ENCODE measurements around the gene ABCC10.
A peak's percentile ranks its signal among the peaks of the same experiment; 100 is the strongest.
"Not testable (repeated sequence)": the region's sequence is repeated elsewhere in the genome, so short reads cannot be mapped to it uniquely, and the experiment has no call there.

Gene ABCC10

DNA sequence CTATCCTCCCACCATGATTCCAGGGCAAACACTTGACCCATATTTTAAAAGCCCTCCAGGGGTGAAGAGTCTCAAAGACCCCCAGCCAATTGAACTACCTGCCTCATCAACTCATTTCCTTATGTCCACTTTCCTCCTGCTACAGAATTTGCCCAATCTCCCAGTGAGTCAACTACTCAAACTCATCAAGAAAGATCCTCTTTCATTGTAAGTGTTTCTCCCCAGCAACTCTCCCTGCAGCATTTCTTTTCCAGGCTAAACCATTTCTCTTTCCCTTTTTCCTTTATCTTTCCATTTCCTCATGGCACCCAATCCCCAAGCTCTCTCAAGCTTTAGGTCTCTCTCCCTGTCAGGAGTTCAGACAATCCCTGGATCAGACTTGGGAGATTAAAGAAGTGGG is 26.5 kb downstream of the ABCC10 start:
- in situ Hi-C loops (cut with HindIII; ENCODE audit: low pct_unique_long_range_greater_than_20kb, low sequenced_read_pairs), result no loop called here
- DNase-seq (ENCODE audit: low read depth in 1 of 2, low spot score in 1 of 2), result no peak
- TF ChIP-seq JUND (IDR thresholded peaks at IDR 0.05; ENCODE audit: low read depth), result no peak

DNA sequence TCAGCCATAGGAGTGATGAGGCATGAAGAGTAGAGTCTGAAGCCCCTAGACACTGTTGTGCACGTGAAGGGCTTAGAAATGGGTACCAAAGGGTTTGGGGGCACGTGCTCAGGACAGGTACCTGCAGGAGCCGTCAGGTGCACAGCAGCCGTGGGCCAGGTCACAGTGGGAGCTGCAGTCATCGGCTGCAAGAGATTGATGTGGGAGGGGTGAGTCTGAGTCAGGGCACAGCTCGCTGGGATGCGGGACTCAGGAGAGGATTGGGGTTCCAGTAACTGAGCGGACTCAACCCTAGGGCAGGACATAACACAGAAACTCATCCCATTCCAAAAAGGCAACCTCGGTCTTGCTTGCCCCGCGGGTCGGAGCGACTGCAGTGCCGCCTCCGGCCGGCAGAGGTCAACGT is 27.0 kb downstream of the ABCC10 start:
- in situ Hi-C loops (cut with HindIII; ENCODE audit: low pct_unique_long_range_greater_than_20kb, low sequenced_read_pairs), result no loop called here
- no peak for TF ChIP-seq JUND (IDR thresholded peaks at IDR 0.05; ENCODE audit: low read depth)
- DNase-seq (ENCODE audit: low read depth in 1 of 2, low spot score in 1 of 2), result no peak

DNA sequence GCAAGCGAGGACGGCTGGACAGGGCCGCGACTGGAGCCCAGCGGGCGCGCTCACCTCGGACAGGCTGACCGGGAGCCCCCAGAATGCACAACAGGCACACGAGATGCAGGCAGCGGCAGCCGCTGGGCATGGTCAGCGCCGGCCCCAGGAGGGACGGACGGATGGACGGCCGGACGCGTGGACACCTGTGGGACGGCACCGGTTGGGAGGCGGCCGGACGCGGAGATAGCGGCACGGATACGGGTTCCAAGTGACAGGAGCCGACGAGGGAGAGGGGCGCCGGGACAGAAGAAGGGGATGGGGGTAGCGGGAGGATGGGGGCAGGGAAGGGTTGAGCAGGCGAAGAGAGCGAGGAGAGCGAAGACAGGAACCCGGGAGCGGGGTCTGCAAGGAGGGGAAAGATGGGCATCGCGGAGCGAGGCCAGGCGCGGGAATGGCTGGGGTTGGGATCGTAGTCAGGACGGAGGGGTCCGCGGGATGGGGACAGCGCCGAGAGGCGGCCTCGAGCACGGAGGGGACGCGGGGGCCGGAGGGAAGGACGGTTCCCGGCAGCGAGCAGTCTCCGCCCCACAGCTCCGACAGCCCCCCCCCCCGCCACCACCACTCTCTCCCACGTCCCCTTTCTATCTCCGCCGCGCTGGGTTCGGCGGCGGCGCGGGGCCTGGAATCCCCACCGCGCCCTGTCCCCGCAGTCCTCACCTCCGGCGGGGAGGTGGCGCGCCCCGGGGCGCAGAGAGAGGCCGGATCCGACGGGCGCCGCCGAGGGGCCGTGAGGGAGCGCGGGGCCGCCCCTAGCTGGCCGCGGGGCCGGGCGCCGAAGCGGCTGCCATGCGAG is 27.6 kb downstream of the ABCC10 start:
- no peak for TF ChIP-seq JUND (IDR thresholded peaks at IDR 0.05; ENCODE audit: low read depth)
- peak; percentile 77 to 80 for DNase-seq (ENCODE audit: low read depth in 1 of 2, low spot score in 1 of 2)
- in situ Hi-C loops (cut with HindIII; ENCODE audit: low pct_unique_long_range_greater_than_20kb, low sequenced_read_pairs), result no loop called here

DNA sequence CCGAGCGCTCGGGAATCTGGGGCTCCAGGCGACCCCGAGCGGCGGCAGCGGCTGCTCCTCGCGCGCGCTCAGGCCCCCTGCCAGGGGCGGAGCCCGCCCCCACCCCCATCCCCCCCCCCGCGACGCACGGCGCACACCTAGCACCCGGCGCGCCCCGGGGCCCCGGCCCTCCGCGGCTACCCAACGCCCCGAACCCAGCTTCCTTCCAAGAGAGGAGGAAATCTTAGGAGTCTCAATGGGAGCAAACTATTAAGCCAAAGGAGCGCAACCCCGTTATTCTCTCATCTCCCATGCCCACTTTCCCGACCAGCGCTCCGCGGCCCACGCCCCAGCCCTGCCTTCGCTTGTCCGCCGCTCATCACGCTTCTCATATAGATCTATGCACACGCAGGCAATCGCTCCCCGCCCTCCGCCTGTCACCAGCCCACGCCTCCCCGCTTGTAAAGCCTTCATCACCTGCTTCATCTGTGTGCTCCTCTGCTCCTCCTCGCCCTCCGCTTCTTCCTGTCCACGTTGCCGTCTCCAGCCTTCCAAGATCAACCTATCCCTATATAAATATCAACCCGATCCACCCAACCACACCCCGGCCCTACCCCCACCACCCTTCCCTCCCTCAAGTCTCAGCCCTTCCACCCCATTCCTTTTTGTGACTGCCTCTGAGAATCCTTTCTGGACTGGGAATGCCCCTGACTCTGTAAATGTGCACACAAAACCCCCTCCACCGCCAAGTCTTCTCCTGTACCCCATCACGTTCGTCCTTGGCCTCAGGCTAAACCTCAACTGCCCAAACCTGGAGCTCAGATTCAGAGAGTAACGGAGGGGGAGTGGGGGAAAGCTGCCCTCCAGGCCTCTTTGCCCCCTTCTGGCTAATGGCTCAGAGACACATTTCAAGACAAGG is 28.4 kb downstream of the ABCC10 start, which contains the start of gene DLK2:
DLK2 (minus strand) TSS at position 18 of the 898 bp plus-strand sequence. CDS start 723 bp downstream, outside the sequence.
- no peak for TF ChIP-seq JUND (IDR thresholded peaks at IDR 0.05; ENCODE audit: low read depth)
- in situ Hi-C loops (cut with HindIII; ENCODE audit: low pct_unique_long_range_greater_than_20kb, low sequenced_read_pairs), result no loop called here
- DNase-seq (ENCODE audit: low read depth in 1 of 2, low spot score in 1 of 2), result peak; percentile 44 to 50

DNA sequence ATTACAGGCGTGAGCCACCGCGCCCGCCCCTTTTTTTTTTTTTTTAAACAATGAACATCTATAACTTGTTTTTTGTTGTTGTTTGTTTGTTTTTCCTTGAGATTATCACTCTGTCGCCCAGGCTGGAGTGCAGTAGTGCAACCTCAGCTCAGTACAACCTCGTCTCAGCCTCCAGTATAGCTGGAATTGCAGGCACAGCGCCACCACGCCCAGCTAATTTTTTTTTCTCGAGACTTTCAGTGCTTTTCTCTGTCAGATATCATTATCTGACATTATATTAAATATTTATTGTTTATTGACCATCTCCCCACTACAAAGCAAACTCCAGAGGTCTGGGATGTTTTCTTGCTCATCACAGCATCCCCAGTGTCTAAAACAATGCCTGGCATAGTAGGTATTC is 30.3 kb downstream of the ABCC10 start:
- no peak for TF ChIP-seq JUND (IDR thresholded peaks at IDR 0.05; ENCODE audit: low read depth)
- no peak for DNase-seq (ENCODE audit: low read depth in 1 of 2, low spot score in 1 of 2)
- in situ Hi-C loops (cut with HindIII; ENCODE audit: low pct_unique_long_range_greater_than_20kb, low sequenced_read_pairs), result no loop called here

DNA sequence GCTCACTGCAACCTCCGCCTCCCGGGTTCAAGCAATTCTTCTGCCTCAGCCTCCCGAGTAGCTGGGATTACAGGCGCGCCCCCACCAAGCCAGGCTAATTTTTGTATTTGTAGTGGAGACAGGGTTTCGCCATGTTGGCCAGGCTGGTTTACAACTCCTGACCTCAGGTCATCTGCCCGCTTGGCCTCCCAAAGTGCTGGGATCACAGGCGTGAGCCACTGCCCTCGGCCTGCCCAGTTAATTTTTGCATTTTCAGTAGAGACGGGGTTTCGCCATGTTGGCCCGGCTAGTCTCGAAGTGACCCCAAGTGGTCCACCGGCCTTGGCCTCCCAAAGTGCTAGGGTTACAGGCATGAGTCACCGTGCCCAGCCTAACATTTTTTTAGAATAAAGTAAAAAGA is 30.8 kb downstream of the ABCC10 start:
- DNase-seq (ENCODE audit: low read depth in 1 of 2, low spot score in 1 of 2); in situ Hi-C loops (cut with HindIII; ENCODE audit: low pct_unique_long_range_greater_than_20kb, low sequenced_read_pairs): not testable (repeated sequence)

DNA sequence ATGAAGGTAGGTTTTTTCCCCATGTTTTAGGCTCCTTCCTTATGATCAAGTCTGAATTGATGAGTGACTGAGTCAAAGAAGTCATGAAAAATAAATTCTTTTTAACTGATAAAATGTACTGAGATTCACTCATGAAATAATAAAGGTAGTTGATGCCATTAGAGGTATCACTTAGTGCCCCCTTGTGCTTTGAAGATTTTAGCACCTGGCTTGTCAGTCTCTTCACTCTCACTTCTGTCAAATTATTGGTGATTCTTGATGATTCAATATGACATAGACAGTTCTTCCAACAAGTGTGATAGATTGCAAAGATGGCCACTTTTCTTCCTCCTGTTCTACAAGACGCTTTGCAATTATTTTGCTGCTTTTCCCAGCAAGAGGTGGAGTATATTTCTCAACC is 32.2 kb downstream of the ABCC10 start:
- in situ Hi-C loops (cut with HindIII; ENCODE audit: low pct_unique_long_range_greater_than_20kb, low sequenced_read_pairs), result no loop called here
- no peak for DNase-seq (ENCODE audit: low read depth in 1 of 2, low spot score in 1 of 2)
- no peak for TF ChIP-seq JUND (IDR thresholded peaks at IDR 0.05; ENCODE audit: low read depth)

DNA sequence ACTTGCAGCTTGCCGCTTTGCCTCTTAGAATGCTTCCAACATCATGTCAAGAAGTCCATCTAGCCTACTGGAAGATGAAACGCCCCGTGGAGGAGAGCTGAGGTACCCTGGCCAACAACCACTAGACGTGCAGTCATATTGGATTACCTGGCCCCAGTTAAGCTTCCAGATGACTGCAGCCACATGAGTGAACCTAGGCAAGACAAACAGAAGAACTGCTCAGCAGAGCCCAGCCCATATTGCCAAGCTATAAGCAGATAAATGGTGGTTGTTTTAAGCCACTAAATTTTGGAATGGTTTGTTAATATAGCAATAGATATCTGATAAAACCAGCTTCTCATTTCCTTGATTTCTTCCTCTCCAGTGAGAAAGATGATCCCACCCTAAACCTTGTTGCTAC is 32.7 kb downstream of the ABCC10 start:
- in situ Hi-C loops (cut with HindIII; ENCODE audit: low pct_unique_long_range_greater_than_20kb, low sequenced_read_pairs), result no loop called here
- TF ChIP-seq JUND (IDR thresholded peaks at IDR 0.05; ENCODE audit: low read depth), result no peak
- DNase-seq (ENCODE audit: low read depth in 1 of 2, low spot score in 1 of 2), result no peak

DNA sequence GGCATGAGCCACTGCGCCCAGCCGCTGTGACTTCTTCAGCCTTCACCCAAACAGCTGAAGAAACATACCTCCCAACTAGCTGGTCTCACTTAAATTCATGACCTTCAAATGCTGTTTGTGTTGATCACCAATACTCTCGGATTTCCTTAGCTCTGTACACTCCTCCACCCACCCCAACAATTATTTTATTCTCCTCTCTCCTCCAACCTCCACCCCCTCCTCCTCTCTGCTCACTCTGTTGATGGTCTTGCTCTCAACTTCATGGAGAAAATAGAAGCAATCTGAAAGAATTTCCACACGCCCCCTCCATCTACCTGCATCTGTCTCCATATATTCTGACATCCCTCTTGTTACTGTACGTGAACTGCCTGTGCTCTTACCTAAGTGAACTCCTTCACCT is 34.6 kb downstream of the ABCC10 start:
- TF ChIP-seq JUND (IDR thresholded peaks at IDR 0.05; ENCODE audit: low read depth), result no peak
- DNase-seq (ENCODE audit: low read depth in 1 of 2, low spot score in 1 of 2), result no peak
- in situ Hi-C loops (cut with HindIII; ENCODE audit: low pct_unique_long_range_greater_than_20kb, low sequenced_read_pairs), result no loop called here

DNA sequence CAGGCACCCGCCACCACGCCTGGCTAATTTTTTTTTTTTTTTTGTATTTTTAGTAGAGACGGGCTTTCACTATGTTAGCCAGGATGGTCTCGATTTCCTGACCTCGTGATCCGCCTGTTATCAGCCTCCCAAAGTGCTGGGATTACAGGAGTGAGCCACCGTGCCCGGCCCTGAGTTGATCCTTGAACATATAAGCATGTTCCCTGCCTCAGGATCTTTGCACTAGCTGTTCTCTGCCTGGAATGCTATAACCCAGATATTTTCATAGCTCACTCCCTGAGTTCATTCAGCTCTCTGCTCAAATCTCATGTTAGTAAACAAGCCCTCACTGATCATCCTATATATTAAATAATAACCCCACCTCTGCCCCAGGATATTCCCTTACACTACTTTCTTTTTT is 37.0 kb downstream of the ABCC10 start:
- DNase-seq (ENCODE audit: low read depth in 1 of 2, low spot score in 1 of 2), result no peak
- TF ChIP-seq JUND (IDR thresholded peaks at IDR 0.05; ENCODE audit: low read depth), result no peak
- in situ Hi-C loops (cut with HindIII; ENCODE audit: low pct_unique_long_range_greater_than_20kb, low sequenced_read_pairs), result no loop called here

DNA sequence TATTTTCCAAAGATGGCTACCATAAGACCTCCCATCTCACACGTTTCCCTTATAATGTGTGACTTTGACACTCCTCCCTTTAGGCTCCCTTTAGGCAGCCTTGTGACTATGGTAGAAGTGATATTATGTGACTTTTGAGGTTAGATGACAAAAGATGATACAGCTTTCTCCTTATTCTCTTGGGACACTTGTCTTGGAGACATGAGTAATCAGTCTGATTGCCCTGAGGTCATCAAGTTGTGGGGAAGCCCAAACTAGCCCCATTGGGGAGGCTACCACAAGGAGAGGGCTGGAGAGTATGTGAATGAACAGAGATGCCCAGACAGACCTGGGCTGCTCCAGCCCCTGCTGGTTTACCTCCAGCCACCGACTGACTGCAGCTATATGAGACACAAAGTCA is 38.6 kb downstream of the ABCC10 start:
- in situ Hi-C loops (cut with HindIII; ENCODE audit: low pct_unique_long_range_greater_than_20kb, low sequenced_read_pairs), result no loop called here
- TF ChIP-seq JUND (IDR thresholded peaks at IDR 0.05; ENCODE audit: low read depth), result no peak
- no peak for DNase-seq (ENCODE audit: low read depth in 1 of 2, low spot score in 1 of 2)

DNA sequence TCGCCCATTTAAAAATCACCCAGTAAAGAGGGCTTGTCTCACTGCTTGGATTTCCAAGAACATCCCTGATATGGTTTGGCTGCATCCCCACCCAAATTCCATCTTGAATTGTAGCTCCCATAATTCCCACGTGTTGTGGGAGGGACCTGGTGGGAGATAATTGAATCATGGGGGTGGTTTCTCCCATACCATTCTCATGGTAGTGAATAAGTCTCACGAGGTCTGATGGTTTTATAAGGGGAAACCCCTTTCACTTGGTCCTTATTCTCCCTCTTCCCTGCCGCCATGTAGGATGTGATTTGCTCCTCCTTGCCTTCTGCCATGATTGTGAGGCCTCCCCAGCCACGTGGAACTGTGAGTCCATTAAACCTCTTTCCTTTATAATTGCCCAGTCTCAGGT is 39.9 kb downstream of the ABCC10 start:
- in situ Hi-C loops (cut with HindIII; ENCODE audit: low pct_unique_long_range_greater_than_20kb, low sequenced_read_pairs); DNase-seq (ENCODE audit: low read depth in 1 of 2, low spot score in 1 of 2): not testable (repeated sequence)

DNA sequence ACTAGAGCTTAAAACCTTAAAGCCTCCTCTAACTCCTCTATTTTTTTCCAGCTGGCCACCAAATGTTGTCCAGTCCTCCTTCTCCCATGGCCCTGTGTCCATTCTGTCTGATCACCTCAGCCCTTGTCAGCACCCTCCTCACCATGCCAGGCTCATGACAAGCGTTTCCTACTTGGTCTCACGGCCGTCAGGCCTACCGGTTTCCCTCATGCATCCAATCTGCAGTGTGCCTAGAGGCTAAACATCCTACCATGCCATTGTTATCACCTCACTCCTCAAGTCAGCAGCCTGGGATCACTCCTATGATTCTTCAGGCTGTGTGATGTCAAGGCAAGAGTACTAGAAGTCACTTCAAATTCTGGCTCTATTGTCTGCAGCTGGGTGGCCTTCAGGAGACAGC is 40.4 kb downstream of the ABCC10 start:
- no peak for TF ChIP-seq JUND (IDR thresholded peaks at IDR 0.05; ENCODE audit: low read depth)
- DNase-seq (ENCODE audit: low read depth in 1 of 2, low spot score in 1 of 2), result no peak
- in situ Hi-C loops (cut with HindIII; ENCODE audit: low pct_unique_long_range_greater_than_20kb, low sequenced_read_pairs), result no loop called here

Data from T47D (cell line).